ENCODE data around the gene ESPL1. TPM values are rescaled to one million over a fixed set of nuclear protein-coding genes. Genes with fewer than 3 reads are reported as not detected.

The ESPL1 gene
- polyA plus RNA-seq, 2 of the 4 experiments (the other 2 are of a cell fraction), result 10.0 to 16.5 TPM

DNA sequence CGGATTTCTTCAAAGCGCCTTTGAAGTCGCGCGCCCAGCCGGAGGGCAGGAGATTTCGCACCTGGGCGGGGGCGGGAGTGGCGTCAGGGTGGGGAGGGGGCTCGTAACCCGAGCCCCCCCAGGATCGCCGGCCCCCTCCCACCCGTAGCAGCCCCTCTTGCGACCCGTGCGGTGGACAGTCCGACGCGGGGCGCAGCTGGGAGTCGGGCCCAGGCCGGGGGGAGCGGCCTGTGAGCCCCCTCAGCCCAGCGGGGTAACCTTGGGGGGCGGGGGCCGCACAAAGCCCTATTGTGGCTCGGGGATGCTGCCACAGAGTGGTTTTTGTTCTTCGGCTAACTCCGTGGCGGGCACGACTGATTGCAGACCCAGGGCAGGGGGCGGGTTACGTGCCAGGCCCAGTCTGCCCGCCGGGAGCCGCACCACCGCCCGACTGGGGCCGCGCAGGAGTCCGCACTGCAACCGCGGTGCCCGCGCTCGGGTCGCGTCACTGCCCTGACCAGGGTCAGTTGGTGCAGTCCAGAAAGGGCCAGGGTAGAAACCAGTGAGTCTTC lies 57.5 kb downstream of the ESPL1 start:
- Histone ChIP-seq H3K27ac (peak overlapping the region; percentile 89 to 97), H3K9me3 (no peaks in the 10 kb centered on the region), H3K4me3 (peak overlapping the region; percentile 60), H3K4me2 (peak overlapping the region; percentile 92), H3K4me1 (peaks cover 19% of the 10 kb centered on the region)
- no peak for TF ChIP-seq CHD2 (IDR thresholded peaks at IDR 0.05; ENCODE audit: low read length, partially characterized antibody)
- TF ChIP-seq POLR2A (IDR thresholded peaks at IDR 0.05; ENCODE audit: low read length), result 0 out of 2 replicates have a peak, but pooled peaks have one; percentile 9
- CTCF ChIA-PET, result interaction anchor here (0.6 to 21.4 kb wide), 25 partner anchors 9 to 182 kb away, joined by 3 to 638 read pairs (median 5); partner anchors contain the start of genes AMHR2, NPFF, SP1 and SP7
- FAIRE-seq (no peak), ATAC-seq (peak; percentile 7 to 14; a peak in 4 of 6 replicates), DNase-seq (ENCODE audit: low read depth in 1 of 2, low spot score in 1 of 2) (peak; percentile 34 to 39)
- POLR2A ChIA-PET, result interaction anchor here (0.6 to 5.5 kb wide), 12 partner anchors 10 to 175 kb away, joined by 3 to 51 read pairs (median 5); partner anchors contain the start of genes MYG1, PFDN5, PRR13 and SP1
- WGBS (ENCODE audit: missing lambda C conversion rate), result 42% methylated on average over 21 of the region's 50 CpGs

DNA sequence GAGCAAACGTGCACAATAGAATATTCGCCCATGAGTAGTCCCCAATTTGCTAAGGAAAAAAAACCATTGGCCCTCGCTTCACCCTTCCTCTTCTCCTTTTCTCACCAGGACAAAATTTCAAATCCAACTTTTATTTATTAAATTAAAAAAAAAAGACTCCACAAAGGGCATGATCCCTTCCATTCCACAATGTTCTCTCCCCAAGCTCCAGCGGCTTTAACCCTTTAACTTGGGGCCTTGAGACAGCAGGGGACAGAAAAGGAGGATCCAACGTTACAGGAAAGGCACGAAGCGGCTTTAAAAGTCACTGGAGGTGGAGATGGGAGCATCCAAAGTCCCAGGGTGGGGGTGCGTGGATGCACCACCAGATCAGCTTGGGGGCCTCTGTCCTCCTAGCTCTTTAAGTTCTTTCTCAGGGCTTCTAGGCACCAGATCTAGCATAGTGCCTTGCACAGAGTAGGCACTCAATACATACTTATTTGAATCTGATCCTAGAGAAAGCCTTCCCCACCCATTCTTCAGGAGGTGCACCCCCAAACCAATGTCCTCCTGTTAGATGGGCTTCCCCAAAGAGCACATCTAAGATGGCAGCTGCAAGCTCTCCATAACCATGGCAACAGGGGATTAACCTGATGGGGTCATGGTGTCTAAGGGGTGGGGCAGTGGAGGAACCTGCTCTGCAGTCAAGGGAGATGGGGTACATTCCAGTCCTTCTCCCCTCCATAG lies 58.5 kb downstream of the ESPL1 start:
- ChIA-PET CTCF (interaction anchor here (0.9 to 21.4 kb wide), 17 partner anchors 8 to 217 kb away, joined by 3 to 638 read pairs (median 4); partner anchors contain the start of genes AMHR2, NPFF and SP7), POLR2A (interaction anchor here (0.8 to 5.5 kb wide), 2 partner anchors 18 to 53 kb away, joined by 4 to 51 read pairs; no protein-coding TSS in a partner anchor)
- TF ChIP-seq CBX8 (IDR thresholded peaks at IDR 0.05), result no peak
- no peak for TF ChIP-seq KDM5A (IDR thresholded peaks at IDR 0.05)
- TF ChIP-seq CBX2 (IDR thresholded peaks at IDR 0.05; ENCODE audit: borderline replicate concordance, low read depth), result no peak
- Histone ChIP-seq H3K4me3 (no peak overlapping the region), H3K9me3 (no peaks in the 10 kb centered on the region), H3K4me1 (peaks cover 17% of the 10 kb centered on the region), H3K4me2 (peak overlapping the region; percentile 92; the same call in 2 of the 3 replicates), H3K27ac (no peak overlapping the region)
- DNase-seq (ENCODE audit: low read depth in 1 of 2, low spot score in 1 of 2), result no peak
- no peak for FAIRE-seq
- 92% methylated on average over 8 of the region's 8 CpGs for WGBS (ENCODE audit: missing lambda C conversion rate)
- ATAC-seq, result no peak

DNA sequence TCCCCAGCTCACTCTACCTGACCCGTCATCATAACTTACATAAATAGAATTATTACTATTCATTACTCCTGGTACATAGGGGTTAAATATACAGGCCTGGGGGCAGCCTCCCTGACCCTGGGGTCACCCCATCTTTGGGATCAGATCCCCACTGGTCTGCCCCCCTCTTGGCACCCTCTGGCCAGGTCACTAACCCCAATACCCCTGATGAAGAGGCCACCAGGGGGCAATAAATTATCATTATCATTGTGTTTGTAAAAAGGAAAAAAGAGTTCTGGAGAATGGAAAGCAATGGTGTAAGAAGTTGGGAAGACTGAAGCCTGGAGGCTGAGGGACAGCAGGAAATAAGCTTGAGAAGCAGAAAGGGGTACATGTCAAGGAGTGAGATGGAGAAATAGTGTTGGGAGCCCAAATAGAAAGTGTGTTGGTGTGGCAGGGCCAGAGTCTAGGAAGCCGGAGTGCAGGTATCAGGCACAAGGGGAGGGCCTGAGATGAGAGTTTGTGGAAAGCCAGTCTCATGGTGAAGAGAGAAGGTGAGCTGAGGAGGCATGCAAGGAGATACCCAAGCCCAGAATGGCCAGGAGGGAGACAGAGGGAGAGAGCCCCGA lies 59.4 kb downstream of the ESPL1 start:
- WGBS (ENCODE audit: missing lambda C conversion rate), result 82% methylated on average over 3 of the region's 3 CpGs
- Histone ChIP-seq H3K27ac (no peak overlapping the region), H3K9me3 (no peaks in the 10 kb centered on the region), H3K4me3 (no peak overlapping the region), H3K4me2 (no peak overlapping the region), H3K4me1 (peaks cover 13% of the 10 kb centered on the region)
- no peak for FAIRE-seq
- ATAC-seq, result peak in 1 of 2 experiments; percentile 14; a peak in 3 of 6 replicates
- CTCF ChIA-PET, result interaction anchor here (0.6 to 21.4 kb wide), 23 partner anchors 8 to 705 kb away, joined by 3 to 638 read pairs (median 4); partner anchors contain the start of genes AMHR2, NPFF, SP1 and SP7
- POLR2A ChIA-PET, result interaction anchor here (0.7 to 5.5 kb wide), 2 partner anchors 17 to 143 kb away, joined by 4 to 51 read pairs; no protein-coding TSS in a partner anchor
- TF ChIP-seq SMC3 (IDR thresholded peaks at IDR 0.05), result peak; percentile 65
- TF ChIP-seq NPAS2 (CRISPR knock-in tag; IDR thresholded peaks at IDR 0.05; ENCODE audit: borderline replicate concordance), result no peak
- TF ChIP-seq, protein P1, sequence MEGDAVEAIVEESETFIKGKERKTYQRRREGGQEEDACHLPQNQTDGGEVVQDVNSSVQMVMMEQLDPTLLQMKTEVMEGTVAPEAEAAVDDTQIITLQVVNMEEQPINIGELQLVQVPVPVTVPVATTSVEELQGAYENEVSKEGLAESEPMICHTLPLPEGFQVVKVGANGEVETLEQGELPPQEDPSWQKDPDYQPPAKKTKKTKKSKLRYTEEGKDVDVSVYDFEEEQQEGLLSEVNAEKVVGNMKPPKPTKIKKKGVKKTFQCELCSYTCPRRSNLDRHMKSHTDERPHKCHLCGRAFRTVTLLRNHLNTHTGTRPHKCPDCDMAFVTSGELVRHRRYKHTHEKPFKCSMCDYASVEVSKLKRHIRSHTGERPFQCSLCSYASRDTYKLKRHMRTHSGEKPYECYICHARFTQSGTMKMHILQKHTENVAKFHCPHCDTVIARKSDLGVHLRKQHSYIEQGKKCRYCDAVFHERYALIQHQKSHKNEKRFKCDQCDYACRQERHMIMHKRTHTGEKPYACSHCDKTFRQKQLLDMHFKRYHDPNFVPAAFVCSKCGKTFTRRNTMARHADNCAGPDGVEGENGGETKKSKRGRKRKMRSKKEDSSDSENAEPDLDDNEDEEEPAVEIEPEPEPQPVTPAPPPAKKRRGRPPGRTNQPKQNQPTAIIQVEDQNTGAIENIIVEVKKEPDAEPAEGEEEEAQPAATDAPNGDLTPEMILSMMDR (IDR thresholded peaks at IDR 0.05), result peak; percentile 53; the same call in 2 of the 3 replicates
- no peak for TF ChIP-seq PHF8 (IDR thresholded peaks at IDR 0.05; ENCODE audit: borderline replicate concordance, low read depth)
- TF ChIP-seq RAD21 (conservative IDR thresholded peaks at IDR 0.05 in 1 of 2, IDR thresholded peaks at IDR 0.05 in 1 of 2), result peak; percentile 63 to 71
- DNase-seq (ENCODE audit: low read depth in 1 of 2, low spot score in 1 of 2), result peak; percentile 42 to 60

DNA sequence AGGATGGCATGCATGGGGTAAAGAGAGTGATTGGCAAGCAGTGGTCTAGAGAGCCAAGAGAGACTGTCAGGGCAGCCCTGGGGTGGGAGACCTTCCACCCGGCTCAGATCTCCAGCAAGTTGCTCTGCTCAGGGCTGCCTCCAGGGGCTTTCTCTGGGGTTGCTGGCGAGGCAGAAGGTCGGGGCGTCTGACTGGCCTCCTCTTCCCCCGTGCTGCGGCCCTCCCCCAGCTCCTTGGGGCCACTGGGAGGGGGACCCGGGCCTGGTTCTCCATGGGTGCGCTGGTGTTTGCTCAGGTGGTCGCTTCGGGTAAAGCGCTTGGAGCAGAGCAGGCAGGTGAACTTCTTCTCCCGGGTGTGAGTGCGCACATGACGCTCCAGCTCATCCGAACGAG lies 59.9 kb downstream of the ESPL1 start:
- Histone ChIP-seq H3K9me3 (no peaks in the 10 kb centered on the region), H3K4me3 (no peak overlapping the region), H3K4me2 (no peak overlapping the region), H3K4me1 (peaks cover 13% of the 10 kb centered on the region), H3K27ac (no peak overlapping the region)
- DNase-seq (ENCODE audit: low read depth in 1 of 2, low spot score in 1 of 2) (peak in 1 of 2 experiments; percentile 38), FAIRE-seq (no peak), ATAC-seq (peak in 1 of 2 experiments; percentile 33; a peak in 3 of 6 replicates)
- ChIA-PET POLR2A (interaction anchor here (0.7 to 5.5 kb wide), 2 partner anchors 17 to 143 kb away, joined by 4 to 51 read pairs; no protein-coding TSS in a partner anchor), CTCF (interaction anchor here (0.9 to 21.4 kb wide), 17 partner anchors 8 to 216 kb away, joined by 3 to 638 read pairs (median 4); partner anchors contain the start of genes AMHR2, NPFF, SP1 and SP7)
- TF ChIP-seq, protein P2, sequence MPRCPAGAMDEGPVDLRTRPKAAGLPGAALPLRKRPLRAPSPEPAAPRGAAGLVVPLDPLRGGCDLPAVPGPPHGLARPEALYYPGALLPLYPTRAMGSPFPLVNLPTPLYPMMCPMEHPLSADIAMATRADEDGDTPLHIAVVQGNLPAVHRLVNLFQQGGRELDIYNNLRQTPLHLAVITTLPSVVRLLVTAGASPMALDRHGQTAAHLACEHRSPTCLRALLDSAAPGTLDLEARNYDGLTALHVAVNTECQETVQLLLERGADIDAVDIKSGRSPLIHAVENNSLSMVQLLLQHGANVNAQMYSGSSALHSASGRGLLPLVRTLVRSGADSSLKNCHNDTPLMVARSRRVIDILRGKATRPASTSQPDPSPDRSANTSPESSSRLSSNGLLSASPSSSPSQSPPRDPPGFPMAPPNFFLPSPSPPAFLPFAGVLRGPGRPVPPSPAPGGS (IDR thresholded peaks at IDR 0.05), result no peak
- no peak for TF ChIP-seq RNF2 (IDR thresholded peaks at IDR 0.05; ENCODE audit: borderline replicate concordance, low read depth)
- TF ChIP-seq, protein P3, sequence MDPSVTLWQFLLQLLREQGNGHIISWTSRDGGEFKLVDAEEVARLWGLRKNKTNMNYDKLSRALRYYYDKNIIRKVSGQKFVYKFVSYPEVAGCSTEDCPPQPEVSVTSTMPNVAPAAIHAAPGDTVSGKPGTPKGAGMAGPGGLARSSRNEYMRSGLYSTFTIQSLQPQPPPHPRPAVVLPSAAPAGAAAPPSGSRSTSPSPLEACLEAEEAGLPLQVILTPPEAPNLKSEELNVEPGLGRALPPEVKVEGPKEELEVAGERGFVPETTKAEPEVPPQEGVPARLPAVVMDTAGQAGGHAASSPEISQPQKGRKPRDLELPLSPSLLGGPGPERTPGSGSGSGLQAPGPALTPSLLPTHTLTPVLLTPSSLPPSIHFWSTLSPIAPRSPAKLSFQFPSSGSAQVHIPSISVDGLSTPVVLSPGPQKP (IDR thresholded peaks at IDR 0.05; ENCODE audit: low read depth, low read length), result no peak
- TF ChIP-seq HOXB13 (CRISPR knock-in tag; IDR thresholded peaks at IDR 0.05; ENCODE audit: low read depth), result no peak
- no peak for TF ChIP-seq RFX5 (IDR thresholded peaks at IDR 0.05)
- no peak for TF ChIP-seq SMC3 (IDR thresholded peaks at IDR 0.05)
- no peak for TF ChIP-seq ZC3H11A (IDR thresholded peaks at IDR 0.05)
- no peak for TF ChIP-seq FOSL2 (IDR thresholded peaks at IDR 0.05)
- no peak for TF ChIP-seq FOSL2 (CRISPR knock-in tag; IDR thresholded peaks at IDR 0.05)
- TF ChIP-seq ESRRA (IDR thresholded peaks at IDR 0.05; ENCODE audit: borderline replicate concordance, low read length), result no peak
- no peak for TF ChIP-seq ZNF302 (CRISPR knock-in tag; IDR thresholded peaks at IDR 0.05)
- TF ChIP-seq HOXB5 (CRISPR knock-in tag; IDR thresholded peaks at IDR 0.05), result no peak
- TF ChIP-seq PHF8 (IDR thresholded peaks at IDR 0.05; ENCODE audit: borderline replicate concordance, low read depth), result no peak
- TF ChIP-seq SREBF2 (IDR thresholded peaks at IDR 0.05), result no peak
- 63% methylated on average over 11 of the region's 16 CpGs for WGBS (ENCODE audit: missing lambda C conversion rate)
